Activated naive CD4-positive, alpha-beta T cell treated with Interleukin-2 at 50 U/mL for 16 hours (primary cell): ENCODE data around the gene SPAG5.

Experiments
- DNase-seq: peaks from one replicate; pipeline ENCODE4 v3.0.0-alpha.2; 2020

Gene SPAG5, protein sequence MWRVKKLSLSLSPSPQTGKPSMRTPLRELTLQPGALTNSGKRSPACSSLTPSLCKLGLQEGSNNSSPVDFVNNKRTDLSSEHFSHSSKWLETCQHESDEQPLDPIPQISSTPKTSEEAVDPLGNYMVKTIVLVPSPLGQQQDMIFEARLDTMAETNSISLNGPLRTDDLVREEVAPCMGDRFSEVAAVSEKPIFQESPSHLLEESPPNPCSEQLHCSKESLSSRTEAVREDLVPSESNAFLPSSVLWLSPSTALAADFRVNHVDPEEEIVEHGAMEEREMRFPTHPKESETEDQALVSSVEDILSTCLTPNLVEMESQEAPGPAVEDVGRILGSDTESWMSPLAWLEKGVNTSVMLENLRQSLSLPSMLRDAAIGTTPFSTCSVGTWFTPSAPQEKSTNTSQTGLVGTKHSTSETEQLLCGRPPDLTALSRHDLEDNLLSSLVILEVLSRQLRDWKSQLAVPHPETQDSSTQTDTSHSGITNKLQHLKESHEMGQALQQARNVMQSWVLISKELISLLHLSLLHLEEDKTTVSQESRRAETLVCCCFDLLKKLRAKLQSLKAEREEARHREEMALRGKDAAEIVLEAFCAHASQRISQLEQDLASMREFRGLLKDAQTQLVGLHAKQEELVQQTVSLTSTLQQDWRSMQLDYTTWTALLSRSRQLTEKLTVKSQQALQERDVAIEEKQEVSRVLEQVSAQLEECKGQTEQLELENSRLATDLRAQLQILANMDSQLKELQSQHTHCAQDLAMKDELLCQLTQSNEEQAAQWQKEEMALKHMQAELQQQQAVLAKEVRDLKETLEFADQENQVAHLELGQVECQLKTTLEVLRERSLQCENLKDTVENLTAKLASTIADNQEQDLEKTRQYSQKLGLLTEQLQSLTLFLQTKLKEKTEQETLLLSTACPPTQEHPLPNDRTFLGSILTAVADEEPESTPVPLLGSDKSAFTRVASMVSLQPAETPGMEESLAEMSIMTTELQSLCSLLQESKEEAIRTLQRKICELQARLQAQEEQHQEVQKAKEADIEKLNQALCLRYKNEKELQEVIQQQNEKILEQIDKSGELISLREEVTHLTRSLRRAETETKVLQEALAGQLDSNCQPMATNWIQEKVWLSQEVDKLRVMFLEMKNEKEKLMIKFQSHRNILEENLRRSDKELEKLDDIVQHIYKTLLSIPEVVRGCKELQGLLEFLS

DNA sequence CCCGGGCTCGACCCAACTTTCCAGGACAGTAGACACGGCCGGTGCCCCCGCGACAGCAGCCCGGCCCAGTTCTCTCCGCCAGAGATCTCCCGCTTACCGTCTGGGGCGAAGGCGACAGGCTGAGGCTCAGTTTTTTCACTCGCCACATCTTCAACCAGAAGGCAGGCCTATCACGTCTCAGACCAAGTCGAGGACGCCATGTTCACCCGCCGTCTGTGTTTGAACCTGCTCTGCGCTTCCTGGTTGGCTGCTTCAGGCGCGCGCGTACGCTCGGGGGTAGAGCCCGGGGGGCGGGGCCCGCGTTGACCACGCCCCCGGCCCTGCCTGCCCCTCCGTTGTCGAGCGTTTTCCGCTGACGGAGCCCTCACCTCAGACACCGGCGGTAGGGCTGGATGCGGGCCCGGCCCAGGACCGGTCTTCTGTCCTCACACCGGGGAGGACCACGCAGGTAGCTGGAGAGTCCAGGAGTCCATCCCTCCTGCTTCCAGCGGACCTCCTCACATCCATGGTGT lies at the start of gene SPAG5:
Gene SPAG5 (minus strand): TSS at position 227 of the 512 bp plus-strand sequence. CDS start 79 bp downstream, at position 148.
- peak; percentile 94 for DNase-seq

DNA sequence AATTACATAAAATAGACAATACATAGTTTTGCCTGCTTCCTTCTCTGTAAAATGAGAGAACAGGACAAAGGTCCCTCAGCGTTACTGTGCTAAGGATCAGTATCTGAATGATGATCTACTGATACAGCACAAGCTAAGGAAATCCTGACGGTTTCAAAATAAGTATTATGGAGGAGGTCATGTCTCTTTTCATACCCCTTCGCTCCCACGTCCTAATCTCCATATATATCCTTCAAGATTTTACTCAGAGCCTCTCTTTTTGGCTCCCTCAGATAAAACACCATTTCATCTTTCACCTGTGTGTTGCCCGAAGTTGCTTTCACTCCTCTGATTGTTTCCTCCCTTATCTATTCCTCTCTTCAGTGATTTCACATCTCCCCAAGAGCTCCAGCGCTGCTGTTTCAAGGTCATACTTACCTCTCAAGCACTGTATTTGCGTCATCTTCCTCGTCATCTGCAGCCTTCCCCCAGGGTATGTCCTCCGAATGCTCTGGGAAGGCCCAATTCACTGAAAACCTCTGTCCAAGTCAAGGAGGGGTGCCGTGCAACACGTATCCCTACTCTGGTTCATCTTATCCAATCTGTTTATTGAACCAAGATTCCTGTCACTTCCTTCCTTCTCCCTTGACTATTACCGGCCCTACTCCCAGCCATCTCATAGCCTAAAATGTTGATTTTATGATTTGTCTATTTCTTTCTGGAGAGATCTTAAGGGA lies 47.4 kb upstream of the SPAG5 start:
- DNase-seq, result no peak

DNA sequence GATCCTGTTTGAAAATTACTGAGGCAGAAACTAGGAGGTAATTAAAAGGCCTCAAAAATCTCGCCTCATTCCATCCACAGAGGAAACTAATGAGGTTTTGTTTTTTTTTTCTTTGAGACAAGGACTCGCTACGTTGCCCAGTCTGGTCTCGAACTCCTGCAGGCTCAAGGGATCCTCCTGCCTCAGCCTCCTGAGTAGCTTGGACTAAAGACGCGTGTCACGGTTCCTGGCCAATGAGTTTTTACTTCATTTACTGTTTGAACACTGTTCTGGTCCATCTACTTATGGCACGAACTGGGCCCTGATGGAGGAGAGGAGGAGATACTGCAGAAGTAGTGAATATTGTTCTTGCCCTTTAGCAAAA lies 46.7 kb upstream of the SPAG5 start:
- DNase-seq, result no peak

DNA sequence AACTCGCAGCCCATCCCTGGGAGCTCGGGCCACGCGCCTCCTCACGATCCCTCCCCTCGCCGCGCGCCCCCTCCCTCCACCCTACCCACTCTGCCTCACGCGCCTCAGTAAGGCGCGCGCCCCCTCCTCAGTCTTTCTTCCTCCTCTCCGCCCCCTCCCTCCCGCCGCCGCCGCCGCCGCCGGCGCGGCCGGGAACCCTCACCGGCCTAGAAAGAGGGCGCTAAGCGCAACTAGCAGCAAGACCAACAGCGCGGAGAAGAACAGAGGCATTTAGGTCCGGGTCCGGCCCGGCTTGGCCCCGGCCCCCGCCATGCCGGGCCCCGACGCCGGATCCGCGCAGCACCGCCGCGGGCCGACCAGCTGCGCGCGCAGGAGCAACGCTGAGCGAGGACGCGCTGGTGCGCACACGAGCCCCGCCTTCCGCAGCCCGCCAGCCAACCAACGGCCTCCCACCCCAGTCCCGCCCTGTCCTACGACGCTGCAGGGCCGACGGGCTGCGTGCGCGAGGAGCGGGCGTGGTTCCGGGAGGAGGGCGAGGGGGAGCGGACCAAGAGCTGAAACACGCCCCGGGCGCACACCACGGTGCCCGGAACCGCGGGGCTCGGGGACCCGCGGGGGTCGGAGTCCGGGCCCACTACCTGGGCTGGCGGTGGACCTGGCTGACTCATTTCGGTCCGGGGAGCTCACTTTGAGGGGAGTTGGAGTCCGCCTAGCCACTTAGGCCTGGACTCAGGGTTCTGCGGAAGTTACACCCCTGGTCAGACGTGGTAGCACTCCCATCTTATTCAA lies 46.2 kb upstream of the SPAG5 start, which contains the start of gene BLTP2:
Gene BLTP2 (minus strand): TSS at position 372 of the 789 bp plus-strand sequence. CDS start 102 bp downstream, at position 270.
- DNase-seq, result peak; percentile 97

DNA sequence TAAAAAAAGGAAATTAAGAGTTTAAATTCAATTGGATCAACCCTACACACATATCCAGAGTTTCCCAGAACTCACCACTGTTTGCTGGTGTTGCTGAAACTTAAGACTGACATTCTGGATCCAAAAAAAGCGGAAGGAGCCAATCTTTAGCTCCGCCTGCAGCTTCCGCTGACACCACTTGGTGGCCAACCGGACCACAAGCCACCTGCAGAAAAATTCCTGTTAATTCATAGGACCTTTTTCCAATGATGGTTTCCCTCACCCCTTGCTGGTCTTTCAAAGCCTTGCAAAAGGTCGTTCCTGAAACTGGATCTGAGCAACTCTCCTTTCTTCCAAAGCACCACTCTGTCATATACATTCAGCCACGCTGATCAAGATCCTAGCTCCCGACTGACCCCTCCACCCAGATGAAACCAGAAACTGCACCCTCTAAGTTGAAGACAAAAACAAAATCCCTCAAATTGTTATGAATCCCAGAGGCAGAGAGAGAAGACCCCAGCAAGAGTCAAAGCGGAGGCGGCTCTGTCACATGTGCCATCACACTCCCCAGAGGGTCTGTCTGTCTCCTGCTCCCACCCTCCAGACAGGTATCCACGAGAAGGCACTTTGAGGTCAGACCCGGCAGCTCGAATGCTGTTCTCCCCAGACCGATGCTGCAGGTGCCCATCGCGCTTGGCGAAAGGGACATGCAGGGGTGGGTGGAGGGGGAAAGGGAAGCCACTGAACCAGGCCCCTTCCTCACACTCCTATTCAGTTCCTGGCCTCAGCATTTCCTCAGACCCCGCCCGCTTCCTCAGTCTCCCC lies 45.4 kb upstream of the SPAG5 start:
- peak; percentile 28 for DNase-seq

DNA sequence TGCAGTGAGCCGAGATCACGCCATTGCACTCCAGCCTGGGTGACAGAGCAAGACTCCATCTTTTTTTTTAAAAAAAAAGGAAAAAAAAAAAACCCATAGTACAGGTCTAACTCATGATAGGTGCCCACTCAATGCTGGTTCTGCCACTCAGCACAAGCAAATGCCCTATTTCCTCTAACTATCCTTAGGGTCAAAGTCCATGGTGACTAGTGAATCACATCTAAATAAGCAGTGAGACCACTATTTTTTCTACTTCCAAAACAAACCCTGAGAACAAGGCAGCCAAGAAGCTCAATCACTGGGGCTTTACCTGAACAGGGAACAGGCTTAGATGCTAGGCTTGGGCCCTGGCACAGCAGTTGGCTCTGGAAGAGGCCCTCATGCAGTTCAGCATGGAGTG lies 42.8 kb upstream of the SPAG5 start:
- no peak for DNase-seq

DNA sequence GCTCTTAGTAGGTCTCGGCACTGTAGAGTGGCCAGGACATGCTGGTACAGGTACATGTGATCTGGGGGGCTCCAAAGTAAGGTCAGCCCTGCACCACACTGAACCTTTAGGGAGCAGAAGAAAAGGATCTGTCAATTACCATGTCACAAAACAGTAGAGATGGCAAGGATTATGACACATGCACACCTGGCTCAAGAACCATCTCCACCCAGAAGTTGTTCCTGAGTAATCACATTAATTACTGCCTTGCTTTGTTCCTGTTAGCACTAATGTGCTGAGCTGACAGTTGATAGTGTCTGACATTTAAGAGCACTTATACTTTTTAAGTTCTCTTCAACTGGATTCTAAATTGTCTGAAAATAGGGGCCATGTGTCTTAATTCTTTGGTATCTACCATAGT lies 36.7 kb upstream of the SPAG5 start:
- no peak for DNase-seq

DNA sequence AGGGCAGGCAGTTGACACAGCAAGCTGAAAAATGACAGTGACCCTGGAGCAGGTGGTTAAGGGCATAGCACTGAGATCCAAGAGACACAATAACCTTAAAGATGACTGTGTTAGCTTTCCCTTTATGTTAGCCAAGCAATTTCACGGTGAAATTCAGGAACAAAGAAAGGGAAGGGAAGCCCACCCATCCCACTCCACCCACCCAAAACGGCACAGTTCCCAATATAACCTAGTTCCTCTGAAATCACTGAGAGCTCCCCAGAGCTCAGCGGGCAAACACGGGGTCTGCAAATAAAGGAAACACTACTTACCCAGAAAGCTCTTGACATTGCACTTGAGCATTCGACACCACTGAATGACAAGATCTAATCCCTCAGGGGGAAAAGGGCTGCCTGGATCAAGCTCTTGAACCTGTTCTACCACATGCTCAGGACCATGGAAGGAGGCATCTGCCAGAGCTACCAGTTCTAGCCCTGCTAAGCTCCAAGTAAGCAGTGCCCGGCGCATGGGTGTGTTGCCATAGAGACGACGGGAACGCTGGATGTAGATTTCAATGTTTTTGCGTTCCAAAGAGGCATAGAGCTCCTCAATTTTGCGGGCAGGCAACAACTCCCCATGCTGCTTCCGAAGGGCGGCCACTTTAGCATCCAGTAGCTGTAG lies 35.5 kb upstream of the SPAG5 start:
- no peak for DNase-seq

DNA sequence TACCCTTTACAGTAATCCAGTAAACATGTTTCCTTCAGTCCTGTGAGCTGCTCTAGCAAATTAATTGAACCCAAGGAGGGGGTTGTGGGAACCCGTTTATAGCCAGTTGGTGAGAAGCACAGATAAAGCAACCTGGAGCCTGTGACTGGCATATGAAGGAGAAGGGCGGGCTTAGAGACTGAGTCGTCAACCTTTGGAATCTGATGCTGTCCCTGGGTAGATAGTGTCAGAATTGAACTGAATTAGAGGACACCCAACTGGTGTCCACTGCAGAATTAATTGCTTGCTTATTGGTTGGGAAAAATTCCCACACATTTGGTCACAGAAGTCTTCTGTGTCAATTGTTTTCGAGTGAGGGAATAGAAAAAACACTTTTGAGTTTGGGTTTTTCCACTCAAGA lies 28.0 kb upstream of the SPAG5 start:
- DNase-seq, result no peak

DNA sequence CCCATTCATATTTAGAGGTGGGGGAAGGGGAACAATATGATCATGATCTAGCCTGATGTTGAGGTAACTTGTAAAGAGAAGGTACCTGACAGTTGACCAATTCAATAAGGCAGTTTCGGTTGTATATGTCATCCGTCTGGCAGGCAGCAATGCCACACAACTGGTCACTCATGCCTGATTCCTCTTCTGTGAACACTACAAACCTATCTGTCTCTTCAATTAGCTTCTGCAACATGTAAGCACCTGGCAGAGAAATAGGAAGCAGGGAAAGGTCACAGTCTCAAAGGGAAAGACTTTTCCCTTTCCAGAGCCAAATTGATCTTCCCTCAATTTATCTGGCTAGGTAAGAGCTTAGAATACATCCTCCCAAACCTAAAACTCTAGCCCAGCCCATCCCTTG lies 25.3 kb upstream of the SPAG5 start:
- DNase-seq, result no peak

DNA sequence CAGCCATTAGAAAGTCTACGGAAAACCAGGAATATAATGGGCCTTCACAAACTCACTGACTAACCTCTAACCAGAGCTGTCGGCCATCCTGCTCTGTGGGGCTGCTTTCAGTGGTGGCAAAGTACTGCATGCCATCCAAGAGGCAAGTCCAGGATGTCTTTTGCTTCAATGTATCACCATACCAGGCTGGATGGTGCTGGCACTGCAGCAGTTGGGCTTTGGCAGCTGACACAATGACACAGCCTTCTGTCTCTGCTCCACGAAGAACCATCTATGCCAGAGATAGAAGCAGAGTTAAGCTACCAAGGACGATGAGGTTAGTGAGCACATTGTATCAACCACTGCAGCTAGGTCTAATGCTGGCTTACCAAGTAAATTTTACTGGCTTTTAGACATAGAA lies 24.9 kb upstream of the SPAG5 start:
- DNase-seq, result no peak

DNA sequence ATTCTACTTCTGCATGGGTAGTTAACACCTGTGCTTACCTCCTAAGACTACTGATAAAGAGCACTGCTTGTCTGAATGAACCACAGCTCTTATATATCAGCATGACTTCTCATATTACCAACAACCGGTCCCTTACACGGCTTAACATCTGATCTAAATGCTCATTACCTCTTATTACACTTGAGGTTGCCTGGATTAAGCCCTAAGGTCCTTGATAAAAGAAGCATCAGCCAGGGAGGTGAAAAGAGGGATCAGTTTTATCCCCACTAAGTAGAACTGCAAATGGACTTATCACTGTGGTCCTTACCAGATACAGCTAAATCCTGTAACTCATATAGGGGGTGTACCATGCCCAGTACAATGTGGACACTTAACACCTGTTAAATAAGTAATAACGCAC lies 23.4 kb upstream of the SPAG5 start:
- DNase-seq, result no peak

DNA sequence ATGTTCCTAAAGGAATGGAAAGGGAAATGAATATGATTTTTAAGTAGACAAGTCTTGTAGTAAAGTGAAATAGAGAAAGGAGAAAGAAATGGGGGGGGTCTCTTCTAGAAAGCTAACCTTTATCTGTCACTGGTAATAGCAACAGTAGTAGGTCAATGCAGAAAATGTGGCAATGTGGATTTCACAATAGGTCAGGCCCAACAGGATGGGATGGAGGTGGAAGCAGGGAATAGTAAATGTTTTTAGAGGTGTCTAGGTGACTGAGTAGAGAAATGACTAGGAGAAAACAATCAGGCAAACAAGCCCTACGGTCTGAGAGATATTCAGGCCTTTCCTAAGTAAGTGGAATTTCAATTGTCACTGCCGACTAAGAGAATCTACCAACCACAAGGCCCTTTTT lies 21.2 kb upstream of the SPAG5 start:
- DNase-seq, result no peak

DNA sequence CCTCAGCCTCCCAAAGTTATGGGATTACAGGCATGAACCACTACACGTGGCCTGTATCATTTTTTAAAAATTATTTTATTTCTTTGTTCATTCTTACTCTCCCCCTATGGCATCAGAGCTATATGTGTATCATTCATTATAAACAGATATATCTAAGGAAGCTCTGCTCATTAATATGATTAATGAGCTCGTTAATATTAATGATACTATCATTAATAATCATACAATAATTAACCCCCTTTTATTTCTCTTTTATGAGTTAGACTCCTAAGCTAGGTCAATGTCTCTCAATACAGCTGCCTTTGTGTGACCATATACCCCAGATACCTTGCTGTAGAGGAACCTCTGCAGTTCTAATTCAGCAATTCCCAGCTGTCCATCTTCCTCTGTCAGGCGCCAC lies 19.6 kb upstream of the SPAG5 start:
- no peak for DNase-seq

DNA sequence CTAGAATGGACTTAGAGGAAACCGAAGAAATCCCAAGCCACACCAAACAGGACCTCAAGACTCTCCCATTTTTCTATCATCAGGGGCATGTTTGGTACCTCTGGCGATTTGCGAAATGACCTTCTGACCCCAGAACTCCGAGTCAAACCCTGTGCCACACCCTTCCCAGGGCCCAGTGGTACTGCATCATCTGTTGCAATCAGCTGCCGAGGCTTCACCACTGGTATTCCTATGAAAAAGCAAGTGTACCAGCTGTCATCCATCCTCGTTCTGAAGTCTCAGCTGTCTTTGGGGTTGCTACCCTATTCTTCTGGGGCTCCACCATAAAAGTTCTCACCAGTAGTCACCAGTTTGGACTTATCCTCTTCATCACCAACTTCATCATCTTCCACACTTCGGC lies 17.5 kb upstream of the SPAG5 start:
- DNase-seq, result no peak

DNA sequence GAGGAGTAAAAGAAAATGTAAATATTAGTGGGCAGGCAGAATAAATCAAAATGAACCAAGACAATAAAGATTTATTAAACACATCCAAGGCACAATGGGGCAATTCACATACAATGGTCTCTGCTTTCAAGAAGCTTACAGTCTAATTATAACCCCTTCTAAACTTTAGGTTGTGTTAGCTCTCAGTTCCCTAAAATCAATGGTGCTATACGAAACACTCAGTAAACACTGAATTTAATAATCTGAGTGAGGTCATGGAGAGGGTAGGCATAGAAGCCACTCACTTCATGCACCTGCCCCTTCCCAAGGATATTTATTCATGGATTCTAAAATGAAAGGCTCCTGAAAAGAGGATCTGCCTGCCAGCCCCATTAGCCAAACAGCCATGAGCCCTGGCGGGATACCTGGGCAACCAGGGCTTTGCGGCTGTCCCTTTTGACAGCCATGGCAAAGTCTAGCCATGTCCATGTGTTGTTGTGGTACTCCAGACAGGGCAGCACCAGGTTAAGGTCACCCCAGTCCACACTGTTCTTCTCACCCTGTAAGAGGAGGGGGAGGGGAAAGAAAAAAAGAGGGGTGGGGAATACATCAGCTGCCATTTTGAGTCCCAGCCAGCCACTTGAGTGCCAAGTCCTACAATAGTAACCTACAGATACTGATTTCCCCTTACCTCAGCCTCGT lies 16.6 kb upstream of the SPAG5 start:
- DNase-seq, result no peak

DNA sequence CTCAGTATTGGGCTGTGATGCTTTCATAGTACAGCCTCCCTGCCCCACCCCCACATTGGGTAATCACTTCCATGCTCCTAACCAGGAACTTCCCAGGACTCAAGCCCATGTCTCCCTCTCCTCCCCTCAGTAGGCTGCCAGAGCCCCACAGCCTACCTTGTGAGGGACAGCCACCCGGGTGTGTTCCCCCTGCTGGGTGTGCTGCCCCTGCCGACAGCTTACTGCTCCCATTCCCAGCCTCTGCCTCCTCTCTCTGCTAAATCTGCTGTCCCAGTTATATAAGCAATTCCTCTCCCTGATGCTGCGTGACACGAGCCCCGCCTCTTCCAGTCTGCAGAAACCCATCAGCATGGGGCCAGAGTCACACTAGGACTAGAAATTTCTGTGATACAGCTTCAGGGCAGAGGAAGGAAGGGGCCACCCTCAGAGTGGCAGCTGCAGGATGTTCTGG lies 15.1 kb upstream of the SPAG5 start, which contains the start of gene RSKR:
Gene RSKR (minus strand): TSS at position 255 of the 451 bp plus-strand sequence. CDS start 24 bp downstream, at position 231.
- DNase-seq, result no peak

DNA sequence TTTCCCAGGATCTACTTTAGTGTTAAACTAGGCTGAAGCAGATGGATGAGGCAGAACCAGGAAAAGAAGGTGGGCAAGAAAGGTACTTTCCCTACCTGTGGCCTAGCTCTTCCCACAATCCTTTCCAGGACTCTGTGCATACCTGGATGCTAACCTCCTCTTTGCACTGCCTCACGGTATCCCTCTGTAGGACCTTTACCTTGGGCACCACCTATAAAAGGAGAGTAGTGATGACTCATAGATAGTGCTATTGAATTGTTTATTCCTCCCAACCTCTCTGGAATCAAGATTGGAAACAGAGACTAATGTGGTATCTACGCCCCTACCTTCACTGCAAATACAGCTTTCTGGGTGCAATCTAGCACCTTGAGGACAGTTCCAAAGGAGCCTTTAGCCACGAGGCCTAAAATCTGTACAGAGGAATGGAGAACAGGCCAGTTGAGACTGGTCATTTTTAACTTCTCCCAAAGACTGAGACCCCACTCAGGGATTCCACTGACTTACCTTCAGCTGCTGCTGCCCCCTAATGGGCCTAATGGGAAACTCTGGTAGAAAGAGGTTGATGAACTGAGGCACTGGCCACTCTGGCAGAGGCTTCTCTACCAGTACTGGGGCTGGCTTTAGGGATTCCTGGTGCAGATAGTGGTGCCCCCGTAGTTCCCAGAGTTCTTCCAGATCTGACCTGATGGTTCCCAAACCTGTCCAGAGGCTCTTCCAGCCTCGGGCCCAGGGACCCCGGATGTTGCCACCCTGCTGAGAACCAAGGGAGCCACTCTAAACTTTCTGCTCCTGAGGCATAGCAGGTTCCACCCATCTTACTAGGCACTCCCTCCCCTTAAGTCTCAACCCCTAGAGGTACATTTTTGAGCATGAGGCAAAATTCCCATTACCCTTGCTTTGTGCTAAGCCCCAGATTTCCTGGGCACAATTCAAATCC lies 14.4 kb upstream of the SPAG5 start:
- peak; percentile 29 for DNase-seq
